SK-N-MC (cell line): ENCODE results near the gene FBXO38.

ENCODE experiments used
- EZH2 ChIP-seq: fragments of 200-600 bp; sonication (generic); IDR thresholded peaks from one replicate; pipeline ENCODE4 v1.6.1; 2017; ENCODE audit warnings: antibody characterized with exemption
- FOXP2 ChIP-seq: optimal IDR thresholded peaks from 2 replicates; pipeline ENCODE3; 2011; ENCODE audit warnings: mild to moderate bottlenecking, moderate library complexity; ENCODE audit not compliant: insufficient read depth; ENCODE audit errors: extremely low read length, control extremely low read depth
- POLR2AphosphoS5 ChIP-seq: IDR thresholded peaks from 2 replicates; pipeline ENCODE4 v1.6.1; 2012; ENCODE audit warnings: mild to moderate bottlenecking, low read depth, low read length, borderline replicate concordance

GRCh38 chr5:148353634-148354033 is 30.1 kb upstream of the FBXO38 start:
- TF ChIP-seq POLR2AphosphoS5: no peak
- no peak for TF ChIP-seq EZH2
- TF ChIP-seq FOXP2: no peak
